ENCODE measurements around the gene PARK7. TPM values are rescaled to one million over a fixed set of nuclear protein-coding genes. Genes with fewer than 3 reads are reported as not detected.

Gene PARK7
- 323 to 364 TPM (median 352 TPM) in 5 replicates for total RNA-seq (2022; extraction: Qiagen RNA extraction)

DNA sequence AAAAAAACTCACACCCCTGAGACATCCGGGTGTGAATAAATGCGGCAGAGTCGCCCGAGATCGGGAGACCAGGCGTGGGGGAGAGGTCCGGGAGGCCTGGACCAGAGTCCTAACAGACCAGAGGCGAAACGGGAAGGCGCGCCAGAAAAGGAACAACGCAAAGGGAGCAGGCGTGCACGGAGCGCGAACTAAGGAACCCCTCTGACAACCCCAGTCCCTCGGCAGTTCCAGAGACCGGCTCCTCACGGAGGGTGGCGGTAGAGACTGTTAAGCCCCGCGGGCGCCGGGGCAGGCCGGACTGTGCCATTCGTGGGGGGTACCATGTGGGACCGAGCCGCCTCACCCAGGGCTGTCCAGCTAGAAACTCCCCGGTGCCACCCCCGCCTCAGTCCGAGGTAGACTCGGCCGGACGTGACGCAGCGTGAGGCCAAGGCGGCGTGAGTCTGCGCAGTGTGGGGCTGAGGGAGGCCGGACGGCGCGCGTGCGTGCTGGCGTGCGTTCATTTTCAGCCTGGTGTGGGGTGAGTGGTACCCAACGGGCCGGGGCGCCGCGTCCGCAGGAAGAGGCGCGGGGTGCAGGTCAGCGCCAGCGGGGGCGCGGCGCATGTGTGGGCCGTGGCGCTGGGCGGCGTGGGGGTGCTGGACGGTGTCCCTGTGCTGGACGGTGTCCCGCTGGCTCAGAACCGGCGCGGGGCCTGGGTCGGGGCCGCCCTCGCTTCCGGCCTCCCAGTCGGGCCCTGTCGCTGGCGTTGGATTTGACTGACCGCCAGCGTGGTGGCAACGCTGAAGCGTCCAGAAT, at the start of gene PARK7:
TSS of gene PARK7 (plus strand) at position 496 of the 798 bp plus-strand sequence. CDS start 1,075 bp downstream, outside the sequence.

DNA sequence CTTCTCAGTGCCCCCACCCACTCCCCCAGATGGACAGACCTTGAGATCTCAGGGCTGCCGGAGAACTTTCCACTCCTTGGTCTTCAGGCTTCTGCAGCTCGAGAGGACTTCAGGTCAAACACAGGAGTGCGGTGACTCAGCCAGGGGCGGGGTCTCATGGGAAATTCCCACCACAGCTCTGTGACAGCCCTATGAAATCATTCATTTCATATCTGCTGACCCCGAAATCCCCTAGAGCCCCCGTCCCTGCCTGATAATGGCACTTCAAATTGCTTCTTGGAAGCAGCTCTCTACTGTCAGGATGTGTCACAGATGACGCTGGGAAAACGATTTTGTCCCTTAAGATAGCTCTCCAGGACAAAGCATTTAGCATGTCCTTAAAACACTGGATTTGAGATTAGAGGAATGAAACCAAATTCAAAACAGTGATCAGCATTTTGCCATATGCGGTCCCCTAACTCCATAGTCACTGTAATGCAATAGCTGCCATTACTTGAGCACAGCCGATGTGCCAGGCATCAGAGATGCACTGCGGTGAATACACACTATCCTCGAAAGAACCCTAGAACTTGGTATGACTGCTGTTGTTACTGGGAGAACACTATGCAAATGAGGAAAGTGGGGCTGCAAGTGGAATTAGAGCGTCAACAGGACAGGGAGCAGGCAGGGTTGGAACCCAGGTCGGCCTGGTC, 20.6 kb upstream of the PARK7 start, which contains the start of gene TNFRSF9:
TSS of gene TNFRSF9 (minus strand) at position 95 of the 692 bp plus-strand sequence. CDS start 845 bp downstream, outside the sequence.

DNA sequence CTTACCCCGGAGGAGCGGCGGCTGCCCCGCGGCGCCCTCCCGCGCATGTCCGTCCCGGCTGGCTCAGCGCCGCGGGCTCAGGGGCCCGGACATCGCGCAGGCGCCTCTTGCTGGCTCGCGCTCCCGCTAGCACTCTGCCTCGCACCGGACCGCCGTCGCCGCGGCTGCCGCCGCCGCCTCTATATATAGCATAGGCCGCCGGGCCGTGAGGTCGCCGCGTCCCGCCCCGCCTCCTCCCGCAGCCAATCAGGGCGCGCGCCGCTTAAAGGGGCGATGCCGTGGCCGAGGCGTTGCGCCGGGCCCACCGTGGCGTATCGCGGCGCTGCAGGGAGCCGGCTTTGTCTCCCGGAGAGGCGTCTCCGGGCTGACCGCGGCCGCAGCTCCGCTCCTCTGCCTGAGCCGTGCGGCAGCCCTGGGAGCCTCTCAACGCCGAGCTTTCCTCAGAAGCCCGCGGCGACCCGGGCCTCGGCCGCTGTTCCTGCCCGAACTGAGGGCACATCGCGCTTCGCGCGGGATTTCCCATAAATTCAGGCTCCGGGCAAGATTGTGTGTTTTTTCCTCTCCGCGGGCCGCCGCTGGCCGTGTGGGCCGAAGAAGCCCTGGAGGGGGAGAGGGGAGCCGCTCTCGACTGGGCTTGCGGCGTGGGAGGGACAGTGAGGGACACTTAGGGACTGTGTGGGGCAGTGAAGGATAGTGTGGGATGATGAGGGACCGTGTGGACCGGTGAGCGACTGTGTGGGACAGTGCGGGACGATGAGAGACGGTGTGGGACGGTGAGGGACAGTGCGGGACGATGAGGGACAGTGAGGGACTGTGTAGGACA, 64.9 kb downstream of the PARK7 start, which contains the start of gene ERRFI1:
TSS of gene ERRFI1 (minus strand) at position 157 of the 823 bp plus-strand sequence. CDS start 10,690 bp downstream, outside the sequence.

Other genes starting within 250 kb of the PARK7 start
- 64.7 to 75.8 TPM (median 67.5 TPM) in 5 replicates for gene VAMP3, start 190.4 kb upstream of the PARK7 start, total RNA-seq (2022; extraction: Qiagen RNA extraction)
- gene PER3, start 177.4 kb upstream of the PARK7 start, total RNA-seq (2022; extraction: Qiagen RNA extraction), result 0.66 to 1.3 TPM (median 0.77 TPM) in 5 replicates
- gene UTS2, start 108.6 kb upstream of the PARK7 start, total RNA-seq (2022; extraction: Qiagen RNA extraction), result not detected in 5 replicates
- 2.1 to 3.6 TPM (median 3.0 TPM) in 5 replicates for gene TNFRSF9, start 20.9 kb upstream of the PARK7 start, total RNA-seq (2022; extraction: Qiagen RNA extraction)
- gene ERRFI1, start 64.6 kb downstream of the PARK7 start, total RNA-seq (2022; extraction: Qiagen RNA extraction), result 87.0 to 129 TPM (median 117 TPM) in 5 replicates